Measurements from ENCODE around the gene CYTH3.

The CYTH3 gene

DNA sequence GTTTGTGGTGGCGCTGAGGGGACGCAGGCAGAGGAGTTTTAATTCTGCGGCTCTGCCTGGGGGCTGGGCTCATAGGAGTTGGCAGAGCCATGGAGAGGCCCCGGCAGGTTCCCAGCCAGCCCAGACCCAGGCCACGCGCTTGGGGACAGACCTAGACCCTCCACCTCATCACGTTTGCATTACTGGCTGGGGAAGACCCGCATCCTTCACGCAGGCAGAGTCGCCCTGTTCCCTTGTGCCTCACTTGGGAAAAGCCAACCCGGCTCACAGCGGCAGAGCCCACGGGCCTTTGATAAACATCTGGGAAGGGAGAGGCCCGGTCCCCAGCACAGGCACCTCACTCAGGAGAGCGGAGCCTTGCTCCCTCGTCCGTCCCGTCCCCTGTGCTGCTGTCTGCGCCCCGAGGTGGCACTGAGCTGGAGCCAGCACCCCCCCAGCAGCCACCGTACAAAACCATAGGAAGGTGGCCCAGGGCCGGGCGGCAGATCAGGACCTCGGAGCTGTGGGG lies 112.8 kb downstream of the CYTH3 start:
- no peak for TF ChIP-seq CTCF (IDR thresholded peaks at IDR 0.05; ENCODE audit: insufficient read depth, low read depth, low read length, missing control alignments)
- DNase-seq (ENCODE audit: low read depth) = no peak
- H3K4me3 ChIP-seq (ENCODE audit: low read length) = no peak overlapping the region

GRCh38 chr7:6159097-6159483 lies 113.3 kb downstream of the CYTH3 start:
- no peak overlapping the region for H3K4me3 ChIP-seq (ENCODE audit: low read length)
- TF ChIP-seq CTCF (IDR thresholded peaks at IDR 0.05; ENCODE audit: insufficient read depth, low read depth, low read length, missing control alignments) = no peak
- DNase-seq (ENCODE audit: low read depth) = no peak

GRCh38 chr7:6158424-6159096 lies 113.9 kb downstream of the CYTH3 start:
- no peak overlapping the region for H3K4me3 ChIP-seq (ENCODE audit: low read length)
- TF ChIP-seq CTCF (IDR thresholded peaks at IDR 0.05; ENCODE audit: insufficient read depth, low read depth, low read length, missing control alignments) = no peak
- DNase-seq (ENCODE audit: low read depth) = no peak

GRCh38 chr7:6157685-6158423 lies 114.6 kb downstream of the CYTH3 start:
- no peak for TF ChIP-seq CTCF (IDR thresholded peaks at IDR 0.05; ENCODE audit: insufficient read depth, low read depth, low read length, missing control alignments)
- no peak for DNase-seq (ENCODE audit: low read depth)
- no peak overlapping the region for H3K4me3 ChIP-seq (ENCODE audit: low read length)

GRCh38 chr7:6156734-6157133 lies 115.7 kb downstream of the CYTH3 start:
- TF ChIP-seq CTCF (IDR thresholded peaks at IDR 0.05; ENCODE audit: insufficient read depth, low read depth, low read length, missing control alignments) = no peak
- no peak for DNase-seq (ENCODE audit: low read depth)
- H3K4me3 ChIP-seq (ENCODE audit: low read length) = no peak overlapping the region

DNA sequence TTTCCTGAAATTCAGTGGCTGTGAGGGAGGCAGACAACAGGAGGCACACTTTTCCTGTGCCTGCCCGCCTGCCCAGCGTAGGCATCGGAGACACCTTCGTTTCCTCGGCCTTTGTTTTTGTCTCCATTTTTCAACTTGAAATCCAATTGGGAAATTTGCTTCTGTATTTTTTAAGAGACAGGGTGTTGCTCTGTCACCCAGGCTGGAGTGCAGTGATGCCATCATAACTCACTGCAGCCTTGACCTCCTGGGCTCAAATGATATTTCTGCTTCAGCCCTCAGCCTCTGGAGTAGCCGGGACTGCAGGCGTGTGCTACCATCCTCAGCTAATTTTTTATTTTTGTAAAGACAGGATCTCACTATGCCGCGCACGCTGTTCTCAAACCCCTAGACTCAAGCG lies 116.8 kb downstream of the CYTH3 start:
- DNase-seq (ENCODE audit: low read depth) = no peak
- TF ChIP-seq CTCF (IDR thresholded peaks at IDR 0.05; ENCODE audit: insufficient read depth, low read depth, low read length, missing control alignments) = no peak
- H3K4me3 ChIP-seq (ENCODE audit: low read length) = no peak overlapping the region

Data from epithelial cell of esophagus (primary cell).